ENCODE measurements around the gene HTR4. TPM values are rescaled to one million over a fixed set of nuclear protein-coding genes. Genes with fewer than 3 reads are reported as not detected.

Gene HTR4
- total RNA-seq, 2 donors from 2014 or later, result not detected

DNA sequence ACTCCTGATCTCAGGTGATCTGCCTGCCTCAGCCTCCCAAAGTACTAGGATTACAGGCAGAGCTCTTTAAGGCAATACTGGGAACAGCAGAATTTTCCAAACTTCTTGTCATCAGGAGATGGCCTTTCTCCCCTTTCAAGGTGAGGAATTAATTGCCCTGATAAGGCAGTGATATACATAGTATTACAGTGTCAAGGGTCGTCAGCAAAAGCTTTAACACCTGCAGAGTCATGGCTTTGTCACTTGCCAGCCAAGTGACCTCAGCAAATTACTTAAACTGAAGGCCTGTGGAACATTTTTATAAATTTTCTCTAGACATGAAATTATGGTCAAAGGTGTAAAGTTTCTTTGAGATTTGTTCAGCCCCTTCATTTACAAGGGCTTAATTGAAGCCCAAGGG lies 211.1 kb downstream of the HTR4 start:
- H3K9me3 ChIP-seq (ENCODE audit: control insufficient read depth, low read length), result no peaks in the 10 kb centered on the region
- no peaks in the 10 kb centered on the region for H3K27me3 ChIP-seq (ENCODE audit: control insufficient read depth, insufficient read depth, low read length, poor library complexity, severe bottlenecking)
- Mint-ChIP-seq H3K9me3 (no peaks in the 10 kb centered on the region), H3K36me3 (ENCODE audit: low read depth) (peaks cover 26% of the 10 kb centered on the region), H3K4me1 (peaks cover 12% of the 10 kb centered on the region), H3K27ac (peak overlapping the region; percentile 30), H3K4me3 (no peak overlapping the region), H3K27me3 (ENCODE audit: insufficient read depth) (peaks cover under 1% of the 10 kb centered on the region)
- no peak for TF ChIP-seq CTCF (conservative IDR thresholded peaks at IDR 0.05)
- H3K4me1 ChIP-seq (ENCODE audit: control insufficient read depth, insufficient read depth, low read length), result peaks cover 10% of the 10 kb centered on the region
- 48 to 60% methylated on average over 1 of the region's 1 CpG for WGBS, 2 experiments (ENCODE audit: insufficient coverage in 1 of 2, insufficient read length in 1 of 2)
- no peak overlapping the region for H3K9ac ChIP-seq (ENCODE audit: extremely low read depth, low read length, poor library complexity, severe bottlenecking)
- no peak for DNase-seq
- H3K27ac ChIP-seq (ENCODE audit: low read depth, low read length), result no peak overlapping the region
- H3K36me3 ChIP-seq (ENCODE audit: control insufficient read depth, insufficient read depth, low read length), result peaks cover 45% of the 10 kb centered on the region
- no peak overlapping the region for H3K4me3 ChIP-seq (ENCODE audit: low read length)

DNA sequence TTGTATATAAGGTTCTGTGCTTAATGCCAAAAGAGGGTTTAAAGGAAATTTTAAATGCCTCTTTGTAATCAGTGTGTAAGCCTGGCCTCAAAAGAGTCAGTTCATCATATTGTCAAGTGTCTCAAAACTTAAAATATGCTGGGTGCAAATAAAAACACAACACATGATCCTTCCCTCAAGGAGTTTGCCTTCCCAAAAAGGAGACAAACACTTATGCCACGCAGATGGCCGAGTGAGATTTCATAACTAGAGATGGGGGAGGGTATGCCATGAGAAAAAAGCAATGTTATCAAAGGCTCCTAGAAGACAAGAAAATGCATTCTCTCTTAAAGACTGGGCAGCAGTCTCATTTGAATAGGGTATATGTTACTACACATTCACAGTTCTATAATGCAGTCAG lies 215.4 kb downstream of the HTR4 start:
- Mint-ChIP-seq H3K27ac (no peak overlapping the region), H3K9me3 (no peaks in the 10 kb centered on the region), H3K4me1 (peaks cover 11% of the 10 kb centered on the region), H3K36me3 (ENCODE audit: low read depth) (peaks cover 44% of the 10 kb centered on the region), H3K27me3 (ENCODE audit: insufficient read depth) (no peaks in the 10 kb centered on the region), H3K4me3 (no peak overlapping the region)
- no peaks in the 10 kb centered on the region for H3K9me3 ChIP-seq (ENCODE audit: control insufficient read depth, low read length)
- H3K27me3 ChIP-seq (ENCODE audit: control insufficient read depth, insufficient read depth, low read length, poor library complexity, severe bottlenecking), result no peaks in the 10 kb centered on the region
- H3K36me3 ChIP-seq (ENCODE audit: control insufficient read depth, insufficient read depth, low read length), result peaks cover 76% of the 10 kb centered on the region
- no peak for TF ChIP-seq CTCF (conservative IDR thresholded peaks at IDR 0.05)
- H3K27ac ChIP-seq (ENCODE audit: low read depth, low read length), result no peak overlapping the region
- peaks cover 3% of the 10 kb centered on the region for H3K4me1 ChIP-seq (ENCODE audit: control insufficient read depth, insufficient read depth, low read length)
- DNase-seq, result no peak
- no peak overlapping the region for H3K9ac ChIP-seq (ENCODE audit: extremely low read depth, low read length, poor library complexity, severe bottlenecking)
- WGBS, 2 experiments (ENCODE audit: insufficient coverage in 1 of 2, insufficient read length in 1 of 2), result 100% methylated on average over 2 of the region's 2 CpGs
- no peak overlapping the region for H3K4me3 ChIP-seq (ENCODE audit: low read length)

GRCh38 chr5:148437249-148437648 lies 217.1 kb downstream of the HTR4 start:
- Histone ChIP-seq H3K9ac (ENCODE audit: extremely low read depth, low read length, poor library complexity, severe bottlenecking) (no peak overlapping the region), H3K4me3 (ENCODE audit: low read length) (no peak overlapping the region), H3K9me3 (ENCODE audit: control insufficient read depth, low read length) (no peaks in the 10 kb centered on the region), H3K4me1 (ENCODE audit: control insufficient read depth, insufficient read depth, low read length) (no peaks in the 10 kb centered on the region), H3K27ac (ENCODE audit: low read depth, low read length) (no peak overlapping the region), H3K36me3 (ENCODE audit: control insufficient read depth, insufficient read depth, low read length) (peaks cover 88% of the 10 kb centered on the region), H3K27me3 (ENCODE audit: control insufficient read depth, insufficient read depth, low read length, poor library complexity, severe bottlenecking) (no peaks in the 10 kb centered on the region)
- Mint-ChIP-seq H3K4me3 (no peak overlapping the region), H3K4me1 (no peaks in the 10 kb centered on the region), H3K27ac (no peak overlapping the region), H3K9me3 (no peaks in the 10 kb centered on the region), H3K36me3 (ENCODE audit: low read depth) (peaks cover 56% of the 10 kb centered on the region), H3K27me3 (ENCODE audit: insufficient read depth) (no peaks in the 10 kb centered on the region)
- DNase-seq, result no peak
- 94 to 100% methylated on average over 5 to 6 of the region's 6 CpGs for WGBS, 2 experiments (ENCODE audit: insufficient coverage in 1 of 2, insufficient read length in 1 of 2)
- TF ChIP-seq CTCF (conservative IDR thresholded peaks at IDR 0.05), result no peak

Data from endodermal cell (in vitro differentiated cells).